H54 (cell line): Measurements from ENCODE around the gene MACROD2.
A peak's percentile ranks its signal among the peaks of the same experiment; 100 is the strongest.

ENCODE experiments used
- DNase-seq: peaks from one replicate; pipeline ENCODE4 v3.0.0; 2011; ENCODE audit warnings: low spot score, mixed read lengths; ENCODE audit not compliant: insufficient read length
- FAIRE-seq: peaks from 3 replicates; lab custom pipeline; 2011; peaks lifted over from hg19 to GRCh38; lab: Jason Lieb, UNC
- POLR2A ChIP-seq: IDR thresholded peaks from 2 replicates; pipeline ENCODE4 v1.6.1; 2011; ENCODE audit warnings: low read depth, mild to moderate bottlenecking, low read length

The MACROD2 gene

GRCh38 chr20:15645816-15646215 is 1650.5 kb downstream of the MACROD2 start:
- FAIRE-seq (no peak), DNase-seq (no peak)
- no peak for TF ChIP-seq POLR2A

GRCh38 chr20:15653396-15654207 is 1658.3 kb downstream of the MACROD2 start:
- no peak for TF ChIP-seq POLR2A
- DNase-seq (no peak), FAIRE-seq (no peak)

GRCh38 chr20:15654208-15654649 is 1658.9 kb downstream of the MACROD2 start:
- peak; percentile 19 for DNase-seq
- no peak for TF ChIP-seq POLR2A
- no peak for FAIRE-seq

GRCh38 chr20:15655295-15655874 is 1660.1 kb downstream of the MACROD2 start:
- no peak for DNase-seq
- FAIRE-seq = no peak
- TF ChIP-seq POLR2A = no peak

GRCh38 chr20:15656124-15656523 is 1660.8 kb downstream of the MACROD2 start:
- no peak for FAIRE-seq
- no peak for DNase-seq
- TF ChIP-seq POLR2A = no peak

GRCh38 chr20:15658295-15658694 is 1663.0 kb downstream of the MACROD2 start:
- DNase-seq (no peak), FAIRE-seq (no peak)
- TF ChIP-seq POLR2A = no peak

GRCh38 chr20:15673206-15673605 is 1677.9 kb downstream of the MACROD2 start:
- DNase-seq (no peak), FAIRE-seq (no peak)
- TF ChIP-seq POLR2A = no peak

GRCh38 chr20:15674253-15675060 is 1679.1 kb downstream of the MACROD2 start:
- FAIRE-seq (no peak), DNase-seq (no peak)
- no peak for TF ChIP-seq POLR2A

GRCh38 chr20:15675061-15675514 is 1679.8 kb downstream of the MACROD2 start:
- TF ChIP-seq POLR2A = no peak
- DNase-seq = no peak

GRCh38 chr20:15675813-15676484 is 1680.6 kb downstream of the MACROD2 start:
- no peak for FAIRE-seq
- no peak for DNase-seq
- TF ChIP-seq POLR2A = no peak

More at GRCh38 chr20:15675061-15675514, 1679.8 kb downstream of the MACROD2 start:
- FAIRE-seq = no peak

GRCh38 chr20:15676815-15677214 is 1681.5 kb downstream of the MACROD2 start:
- TF ChIP-seq POLR2A = no peak
- DNase-seq = no peak
- no peak for FAIRE-seq

- TF ChIP-seq POLR2A = no peak
- DNase-seq (no peak), FAIRE-seq (no peak)
Observed at GRCh38 chr20:15682690-15683089, 1687.4 kb downstream of the MACROD2 start.

GRCh38 chr20:15692570-15692969 is 1697.3 kb downstream of the MACROD2 start:
- no peak for FAIRE-seq
- DNase-seq = no peak
- TF ChIP-seq POLR2A = no peak
